ENCODE measurements around the gene UBAC1.

Gene UBAC1, protein sequence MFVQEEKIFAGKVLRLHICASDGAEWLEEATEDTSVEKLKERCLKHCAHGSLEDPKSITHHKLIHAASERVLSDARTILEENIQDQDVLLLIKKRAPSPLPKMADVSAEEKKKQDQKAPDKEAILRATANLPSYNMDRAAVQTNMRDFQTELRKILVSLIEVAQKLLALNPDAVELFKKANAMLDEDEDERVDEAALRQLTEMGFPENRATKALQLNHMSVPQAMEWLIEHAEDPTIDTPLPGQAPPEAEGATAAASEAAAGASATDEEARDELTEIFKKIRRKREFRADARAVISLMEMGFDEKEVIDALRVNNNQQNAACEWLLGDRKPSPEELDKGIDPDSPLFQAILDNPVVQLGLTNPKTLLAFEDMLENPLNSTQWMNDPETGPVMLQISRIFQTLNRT

DNA sequence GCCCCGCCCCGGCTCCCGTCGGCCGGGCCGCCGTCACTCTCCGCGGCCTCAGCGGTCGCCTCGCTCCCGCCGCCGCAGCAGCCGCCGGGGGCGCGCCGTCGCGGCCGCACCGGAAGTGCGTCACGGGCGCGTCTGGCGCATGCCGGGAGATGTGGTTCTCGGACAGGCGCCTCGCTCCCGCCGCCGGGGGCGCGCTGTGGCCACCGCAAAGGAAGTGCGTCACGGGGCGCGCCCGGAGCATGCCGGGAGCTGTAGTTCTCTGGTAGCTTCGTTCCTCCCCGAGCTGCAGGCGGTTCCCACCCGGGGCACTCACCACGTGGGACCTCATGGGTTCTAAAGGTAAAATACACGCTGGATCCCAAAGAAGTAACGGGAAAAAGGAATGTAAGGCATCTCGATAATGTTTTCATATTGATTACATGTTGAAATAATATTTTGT, at the start of gene UBAC1:
Gene UBAC1 (minus strand): TSS at position 97 of the 439 bp plus-strand sequence. CDS start 211 bp downstream, outside the sequence.
- DNase-seq = peak; percentile 49

GRCh38 chr9:136010615-136011361, 49.6 kb upstream of the UBAC1 start:
- no peak for DNase-seq

- DNase-seq = no peak
Observed at GRCh38 chr9:136010176-136010575, 49.0 kb upstream of the UBAC1 start.

GRCh38 chr9:136009516-136009915, 48.3 kb upstream of the UBAC1 start:
- DNase-seq = no peak

DNA sequence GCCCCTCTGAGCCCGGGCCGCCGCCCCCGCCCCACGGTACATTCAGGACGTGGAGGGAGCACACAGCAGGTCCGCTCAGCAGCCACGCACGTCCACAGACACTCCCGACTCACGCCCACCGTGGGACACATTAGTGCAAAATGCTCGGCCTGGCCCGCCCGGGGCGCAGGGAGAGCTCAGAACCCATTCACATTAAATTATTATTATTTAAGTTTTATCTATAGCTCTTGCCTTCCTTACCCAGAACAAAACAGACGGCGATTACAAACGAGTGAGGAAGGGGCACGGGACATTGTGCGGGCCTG, 47.5 kb upstream of the UBAC1 start:
- no peak for DNase-seq

DNA sequence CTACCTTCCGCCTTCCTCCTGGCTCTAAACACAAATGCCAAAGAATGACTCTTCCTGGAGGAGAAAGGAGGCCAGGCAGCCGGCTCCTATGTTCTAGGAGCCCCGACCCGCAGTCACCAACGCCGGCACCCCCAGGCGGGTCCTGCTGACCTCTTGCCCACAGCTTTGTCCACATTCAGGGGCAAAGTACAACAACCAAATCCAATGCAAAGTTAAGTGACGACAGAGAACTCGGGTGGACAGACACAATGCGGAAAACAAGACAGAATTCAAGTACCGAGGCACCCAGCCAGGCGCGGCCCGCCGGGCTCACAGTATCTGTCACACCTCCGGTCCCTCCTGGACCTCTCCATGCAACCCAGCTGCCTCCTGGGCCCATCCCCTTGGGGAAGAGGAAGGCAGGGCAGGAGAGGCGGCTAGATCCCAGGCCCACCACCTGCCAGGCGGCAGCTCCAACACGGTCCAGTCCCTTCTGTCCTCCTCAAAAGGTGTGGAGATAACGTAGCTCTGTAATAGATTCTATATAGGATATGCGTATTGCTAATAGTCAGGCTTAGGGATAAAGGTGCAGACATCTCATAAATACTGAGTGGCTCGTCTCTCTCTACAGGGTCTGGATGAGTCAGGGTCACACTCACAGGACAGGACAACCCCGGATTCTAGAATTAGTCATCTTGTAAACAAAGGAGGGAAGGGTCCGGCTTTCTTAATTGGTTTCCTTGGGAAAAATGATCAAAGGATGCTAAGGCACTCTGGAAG, 46.9 kb upstream of the UBAC1 start:
- DNase-seq = no peak

- DNase-seq = no peak
Observed at GRCh38 chr9:136007276-136007933, 46.2 kb upstream of the UBAC1 start.

- DNase-seq = no peak
Observed at GRCh38 chr9:136006169-136006568, 45.0 kb upstream of the UBAC1 start.

- DNase-seq = no peak
Observed at GRCh38 chr9:136004712-136005111, 43.5 kb upstream of the UBAC1 start.

- DNase-seq = no peak
Observed at GRCh38 chr9:136004219-136004618, 43.0 kb upstream of the UBAC1 start.

DNA sequence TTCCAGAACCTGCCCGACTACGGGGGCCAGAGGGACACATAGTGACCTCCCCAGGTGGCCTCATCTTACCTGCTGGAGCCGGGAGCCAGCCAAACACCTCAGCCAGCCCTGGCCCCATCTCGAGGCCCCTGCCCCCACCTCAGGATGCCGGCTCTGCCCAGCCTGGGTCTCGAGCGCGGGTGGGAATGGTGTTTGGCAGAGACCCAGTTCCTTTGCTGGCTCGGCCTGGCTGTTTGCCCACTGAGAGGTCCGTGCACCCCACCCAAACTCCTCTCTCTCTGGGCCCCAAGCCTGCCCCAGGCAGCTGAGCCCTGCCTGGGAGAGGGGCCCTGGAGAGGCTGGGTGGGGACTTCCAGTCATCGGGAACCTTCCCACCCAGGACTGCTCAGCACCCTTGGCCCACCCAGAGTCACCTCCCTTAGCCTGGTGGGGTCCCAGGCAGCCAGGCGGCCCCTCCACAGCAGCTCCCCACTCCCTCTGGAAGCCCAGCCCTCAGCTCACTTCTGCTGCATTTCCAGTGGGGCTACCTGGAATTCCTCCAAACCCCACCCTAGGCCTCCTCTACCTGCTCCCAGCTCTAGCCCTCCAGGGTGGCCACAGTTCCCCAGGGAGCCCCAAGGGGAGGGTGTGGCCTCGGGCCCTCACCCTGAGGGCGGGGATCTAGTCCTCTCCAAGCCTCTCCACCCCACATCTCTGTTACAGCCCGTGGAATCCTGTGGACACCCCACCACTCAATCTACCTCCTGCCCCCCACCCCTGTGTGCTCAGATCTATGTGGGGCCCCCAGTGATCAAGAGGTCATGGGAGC, 42.4 kb upstream of the UBAC1 start:
- no peak for DNase-seq

DNA sequence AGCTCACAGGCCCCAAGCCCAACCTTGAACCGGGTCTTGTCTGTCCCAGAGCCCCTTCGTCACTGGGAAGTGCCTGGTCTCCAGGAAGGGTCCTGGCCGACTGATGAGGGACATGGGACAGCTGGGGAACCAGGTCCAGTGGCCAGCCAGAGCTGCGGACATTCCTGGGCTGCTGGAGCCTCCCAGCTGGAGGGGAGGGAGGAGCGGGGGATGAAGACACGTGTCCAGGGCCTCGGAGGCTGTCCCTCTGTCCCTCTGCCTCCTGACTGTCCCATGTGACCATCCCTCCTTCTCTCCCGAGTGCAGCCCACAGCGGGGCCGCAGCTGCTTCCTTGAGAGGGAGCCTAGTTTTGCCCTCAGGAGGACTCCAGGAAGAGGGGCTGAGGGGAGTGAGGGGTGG, 41.7 kb upstream of the UBAC1 start:
- no peak for DNase-seq

GRCh38 chr9:136002215-136002614, 41.0 kb upstream of the UBAC1 start:
- DNase-seq = no peak

- no peak for DNase-seq
Observed at GRCh38 chr9:136001231-136001630, 40.1 kb upstream of the UBAC1 start.

DNA sequence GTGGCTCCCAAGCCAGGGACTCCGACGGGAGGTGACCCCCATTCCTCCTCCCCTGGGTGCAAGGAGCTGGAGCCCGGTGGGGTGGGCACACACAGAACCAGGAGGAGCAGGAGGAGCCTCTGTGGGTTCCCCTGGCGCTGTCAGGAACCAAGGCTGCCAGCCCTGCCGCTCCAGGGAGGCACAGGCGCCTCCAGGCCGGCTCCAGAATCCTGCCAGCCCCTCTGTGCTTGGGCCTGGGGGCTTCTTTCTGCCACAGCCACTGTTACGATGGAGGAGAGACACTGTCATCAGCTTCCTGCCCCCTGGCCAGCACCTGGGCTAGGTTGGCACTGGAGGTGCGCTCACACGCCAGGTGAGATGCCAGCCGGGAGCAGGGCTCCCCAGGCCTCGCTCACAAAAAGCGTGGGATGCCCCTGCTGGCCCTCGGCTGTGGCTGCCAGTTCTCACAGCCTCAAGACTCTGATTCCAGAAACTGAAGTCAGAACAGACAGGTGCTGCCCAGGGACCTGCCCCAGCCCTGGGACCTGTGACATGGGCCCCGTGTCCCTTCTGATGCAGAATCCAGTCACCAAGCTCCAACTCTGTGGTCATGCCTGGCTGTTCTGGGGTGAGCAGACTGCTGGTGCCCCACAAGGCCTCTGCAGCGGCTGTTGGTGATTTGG, 37.4 kb upstream of the UBAC1 start:
- no peak for DNase-seq

DNA sequence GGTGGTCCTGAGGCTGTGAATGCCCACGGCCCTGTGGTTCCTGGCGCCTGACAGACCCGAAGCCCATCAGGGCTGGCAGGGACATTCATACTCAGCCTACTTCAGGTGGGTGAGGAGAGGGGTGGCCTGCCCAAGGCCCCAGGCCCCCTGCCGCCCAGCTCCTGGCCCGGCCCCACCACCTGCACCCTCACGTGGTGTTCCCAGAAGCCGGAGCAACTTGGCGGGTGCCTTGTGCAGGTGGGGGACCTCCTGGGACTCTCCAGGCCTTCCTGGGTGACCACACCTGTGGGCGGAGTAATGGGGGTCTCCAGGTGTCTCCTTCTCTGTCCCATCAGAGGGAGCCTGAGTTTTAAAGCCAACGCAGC, 36.8 kb upstream of the UBAC1 start:
- DNase-seq = no peak

DNA sequence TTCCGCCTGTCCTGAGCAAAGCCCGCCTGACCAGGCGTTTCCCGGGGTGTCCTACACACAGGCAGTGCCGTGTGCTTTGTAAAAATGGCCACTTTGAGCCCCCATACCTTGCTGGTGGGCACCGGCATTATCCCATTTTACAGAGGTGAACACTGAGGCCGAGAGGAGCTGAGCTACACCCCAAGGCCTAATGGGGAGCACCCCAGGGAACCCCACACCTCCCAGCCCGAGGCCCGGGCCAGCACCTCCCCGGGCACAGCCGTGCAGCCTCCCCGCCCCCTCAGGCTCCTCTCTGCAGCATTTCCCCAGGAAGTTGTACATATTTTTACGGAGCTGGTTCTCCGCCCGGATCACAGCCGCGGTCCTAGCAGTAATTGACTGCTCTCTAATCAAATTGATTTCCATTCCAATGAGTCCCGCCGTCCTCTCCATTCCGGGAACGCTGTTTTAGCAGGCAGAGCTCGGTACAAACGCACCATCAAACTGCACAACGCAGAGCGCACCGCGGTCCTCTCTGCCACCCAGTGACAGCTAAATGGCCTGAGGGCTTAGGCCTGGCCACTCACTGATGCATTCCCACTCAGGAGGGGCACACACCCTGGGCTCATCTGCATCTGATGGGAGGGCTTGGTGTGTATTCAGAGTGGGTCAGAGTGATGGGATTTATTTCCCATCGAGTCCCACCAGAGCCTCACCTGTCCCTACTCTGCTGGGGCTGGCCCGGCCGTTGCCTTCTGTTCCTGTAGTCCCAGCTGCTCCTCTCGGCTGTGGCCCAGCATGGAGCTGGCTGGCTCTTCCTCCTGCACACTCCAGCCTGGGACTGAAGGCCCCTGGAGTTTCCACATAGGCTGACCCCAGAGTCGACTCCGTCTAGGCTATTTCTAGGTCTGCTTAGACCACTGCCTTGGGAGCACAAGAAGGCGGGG, 36.2 kb upstream of the UBAC1 start:
- DNase-seq = no peak

GRCh38 chr9:135995816-135996215, 34.6 kb upstream of the UBAC1 start:
- no peak for DNase-seq

GRCh38 chr9:135994501-135995192, 33.5 kb upstream of the UBAC1 start:
- no peak for DNase-seq
